Ovary (tissue), 1 donor: Measurements from ENCODE around the gene UST.

Source experiments
- EP300 ChIP-seq: sonication (generic); formaldehyde crosslinking; IDR thresholded peaks from one replicate; pipeline ENCODE4 v1.6.1; 2017; ENCODE audit warnings: antibody characterized with exemption
- POLR2A ChIP-seq: fragments of 450-650 bp; IDR thresholded peaks from one replicate; pipeline ENCODE4 v1.6.1; 2017; ENCODE audit warnings: antibody characterized with exemption, mild to moderate bottlenecking, moderate library complexity

DNA sequence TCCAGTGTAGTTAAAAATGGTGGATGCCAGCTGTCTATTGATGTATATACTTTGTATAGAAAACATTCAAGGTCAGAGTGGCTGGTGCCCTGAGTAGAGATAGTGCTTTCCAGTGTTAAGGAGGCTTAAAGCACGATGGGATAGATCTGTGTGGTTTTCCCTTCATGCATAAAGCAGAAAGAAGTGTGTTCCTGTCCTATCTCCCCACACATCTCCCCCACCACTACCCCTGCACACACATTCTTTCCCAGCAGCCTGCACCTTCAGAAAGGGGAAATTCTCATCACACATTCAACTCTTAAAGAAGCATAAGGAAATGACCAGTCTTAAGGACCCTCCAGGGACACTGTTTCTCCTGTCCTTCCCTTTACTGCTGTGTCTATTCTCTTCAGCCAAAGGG, 349.0 kb downstream of the UST start:
- no peak for TF ChIP-seq EP300
- TF ChIP-seq POLR2A, result no peak
